HG02763 (cell line): ENCODE data around the gene SLC4A2.
"Not testable (repeated sequence)": the region's sequence is repeated elsewhere in the genome, so short reads cannot be mapped to it uniquely, and the experiment has no call there.

Experiments
- ATAC-seq: cut with Tn5 transposase; IDR thresholded peaks from one replicate; pipeline ENCODE4 v1.9.1; 2021; ENCODE audit warnings: mild to moderate bottlenecking, moderate library complexity; ENCODE audit not compliant: unreplicated experiment

Gene SLC4A2

GRCh38 chr7:151059367-151060112 is at the start of gene SLC4A2:
SLC4A2 (plus strand) TSS chr7:151059589; CDS start chr7:151061988, 2,399 bp downstream.
- ATAC-seq, result peak; percentile 30

- ATAC-seq, result no peak
These were observed 49.4 kb upstream of the SLC4A2 start for GRCh38 chr7:151010037-151010306.

GRCh38 chr7:151010307-151011096 is 48.9 kb upstream of the SLC4A2 start:
- no peak for ATAC-seq

GRCh38 chr7:151011097-151011409 is 48.3 kb upstream of the SLC4A2 start:
- ATAC-seq, result no peak

GRCh38 chr7:151011616-151012015 is 47.8 kb upstream of the SLC4A2 start:
- ATAC-seq, result not testable (repeated sequence)

GRCh38 chr7:151012031-151012692 is 47.2 kb upstream of the SLC4A2 start:
- no peak for ATAC-seq

- no peak for ATAC-seq
These were observed 46.5 kb upstream of the SLC4A2 start for GRCh38 chr7:151012911-151013347.

GRCh38 chr7:151013356-151013732 is 46.0 kb upstream of the SLC4A2 start:
- ATAC-seq, result no peak

GRCh38 chr7:151013733-151014497 is 45.5 kb upstream of the SLC4A2 start:
- no peak for ATAC-seq

- no peak for ATAC-seq
These were observed 44.4 kb upstream of the SLC4A2 start for GRCh38 chr7:151014950-151015349.

- no peak for ATAC-seq
These were observed 43.4 kb upstream of the SLC4A2 start for GRCh38 chr7:151015967-151016366.

- no peak for ATAC-seq
These were observed 42.9 kb upstream of the SLC4A2 start for GRCh38 chr7:151016505-151016904.

- ATAC-seq, result no peak
These were observed 42.4 kb upstream of the SLC4A2 start for GRCh38 chr7:151016942-151017341.

GRCh38 chr7:151017370-151017952 is 41.9 kb upstream of the SLC4A2 start:
- no peak for ATAC-seq

GRCh38 chr7:151017953-151018420 is 41.4 kb upstream of the SLC4A2 start:
- no peak for ATAC-seq

GRCh38 chr7:151018421-151019129 is 40.8 kb upstream of the SLC4A2 start:
- ATAC-seq, result no peak

GRCh38 chr7:151019130-151019447 is 40.3 kb upstream of the SLC4A2 start:
- no peak for ATAC-seq

- ATAC-seq, result no peak
These were observed 39.2 kb upstream of the SLC4A2 start for GRCh38 chr7:151020231-151020630.

GRCh38 chr7:151023232-151023631 is 36.2 kb upstream of the SLC4A2 start:
- no peak for ATAC-seq

GRCh38 chr7:151024435-151025056 is 34.8 kb upstream of the SLC4A2 start, which contains the start of gene ATG9B:
ATG9B (minus strand) TSS chr7:151024494; CDS start chr7:151024423, 71 bp downstream.
- no peak for ATAC-seq
